HepG2 (cell line): ENCODE results near the gene LTB4R2. TPM values are rescaled to one million over a fixed set of nuclear protein-coding genes. Genes with fewer than 3 reads are reported as not detected.

ENCODE experiments used
- ATAC-seq: fragments of 200-7000 bp; cut with Tn5 transposase; 3 replicates; pipeline ENCODE4 v1.9.1; 2020; ENCODE audit warnings: mild to moderate bottlenecking, moderate library complexity
- BruUV-seq: library from RNA; stranded (reverse); fragments of 400-500 nt; replicated peaks from 2 replicates; lab custom pipeline; 2021; lab: Mats Ljungman, UMichigan
- CTCF ChIA-PET: fragments of 300-600 bp; formaldehyde crosslinking; extraction: SDS; loops from one replicate; lab custom pipeline; 2021; ENCODE audit warnings: low total read pairs, inconsistent platforms, low intra/inter-chr PET ratio; lab: Yijun Ruan, JAX
- POLR2A ChIA-PET: fragments of 350-600 bp; sonication (Branson Sonifier 250); formaldehyde crosslinking; loops from one replicate; lab custom pipeline; 2020; ENCODE audit warnings: antibody characterized with exemption, inconsistent platforms; lab: Yijun Ruan, JAX
- DNase-seq: peaks from one replicate; pipeline ENCODE4 v3.0.0-alpha.2; 2015; ENCODE audit warnings: low spot score
- FAIRE-seq: peaks from 3 replicates; lab custom pipeline; 2011; peaks lifted over from hg19 to GRCh38; lab: Jason Lieb, UNC
- H2AFZ ChIP-seq: one replicate; pipeline ENCODE4 v1.6.1; 2011; ENCODE audit warnings: low read length, inconsistent platforms
- H3K27ac ChIP-seq: fragments of 300-600 bp; 3 replicates; pipeline ENCODE4 v1.8.0; 2011; ENCODE audit warnings: mixed run types, mild to moderate bottlenecking, mixed read lengths, low read length, inconsistent platforms; ENCODE audit not compliant: insufficient read depth; ENCODE audit errors: extremely low read length
- H3K27me3 ChIP-seq, 2 experiments: fragments of 200-600 bp in 1 of 2; 2 replicates in 1 of 2; 3 replicates in 1 of 2; pipeline versions ENCODE4 v1.6.0 to v1.8.0; 2011; ENCODE audit warnings: low read length in 2 of 2, mild to moderate bottlenecking in 2 of 2, moderate library complexity in 2 of 2, inconsistent platforms in 1 of 2; ENCODE audit not compliant: insufficient read depth in 2 of 2, control insufficient read depth in 1 of 2
- H3K36me3 ChIP-seq, 2 experiments: fragments of 200-600 bp in 1 of 2; replicated peaks in 1 of 2; 2 replicates in 1 of 2; 3 replicates in 1 of 2; pipeline versions ENCODE4 v1.5.1 to v1.8.0; 2011; ENCODE audit warnings: low read length in 2 of 2, inconsistent platforms in 1 of 2; ENCODE audit not compliant: insufficient read depth in 2 of 2, control insufficient read depth in 1 of 2
- H3K4me1 ChIP-seq: 2 replicates; pipeline ENCODE4 v1.5.1; 2012; ENCODE audit warnings: low read length, inconsistent platforms; ENCODE audit not compliant: insufficient read depth
- H3K4me2 ChIP-seq: 2 replicates; pipeline ENCODE4 v1.6.0; 2011; ENCODE audit warnings: low read depth, low read length, inconsistent platforms
- H3K4me3 ChIP-seq, 3 experiments: fragments of 200-600 bp in 1 of 3; sonication (generic), shearing (Covaris generic) in 1 of 3; replicated peaks in 1 of 3; 2 replicates each; pipeline ENCODE4 v1.5.1; 2011 to 2016; ENCODE audit warnings: low read length in 3 of 3, inconsistent platforms in 2 of 3, low read depth in 2 of 3, mild to moderate bottlenecking in 2 of 3, control low read depth in 1 of 3, mixed read lengths in 1 of 3; ENCODE audit not compliant: insufficient read depth in 1 of 3
- H3K79me2 ChIP-seq: one replicate; pipeline ENCODE4 v1.6.1; 2011; ENCODE audit warnings: low read length, inconsistent platforms; ENCODE audit not compliant: insufficient read depth
- H3K9ac ChIP-seq: 2 replicates; pipeline ENCODE4 v1.6.0; 2011; ENCODE audit warnings: mild to moderate bottlenecking, low read depth, low read length, inconsistent platforms; ENCODE audit not compliant: insufficient read depth
- H3K9me3 ChIP-seq: 2 replicates; pipeline ENCODE4 v1.5.1; 2012; ENCODE audit warnings: mild to moderate bottlenecking, low read length
- H4K20me1 ChIP-seq: 2 replicates; pipeline ENCODE4 v1.6.0; 2011; ENCODE audit warnings: inconsistent platforms, mild to moderate bottlenecking, low read length, moderate library complexity; ENCODE audit not compliant: insufficient read depth
- ATF7 ChIP-seq, 2 experiments: fragments of 450-650 bp in 1 of 2; sonication (generic) in 1 of 2; formaldehyde crosslinking in 1 of 2; IDR thresholded peaks; 2 replicates each; pipeline versions ENCODE4 v1.4.0 to v1.6.1; 2016 to 2020; ENCODE audit warnings: antibody characterized with exemption in 1 of 2, mild to moderate bottlenecking in 1 of 2, missing genetic modification reagents in 1 of 2
- ZNF121 ChIP-seq: sonication (generic); formaldehyde crosslinking; IDR thresholded peaks from 2 replicates; pipeline ENCODE4 v1.5.0; 2020; ENCODE audit warnings: mild to moderate bottlenecking, missing genetic modification reagents
- ZNF441 ChIP-seq: sonication (generic); formaldehyde crosslinking; IDR thresholded peaks from 2 replicates; pipeline ENCODE4 v1.7.0; 2021; ENCODE audit warnings: missing genetic modification reagents, borderline replicate concordance
- ZNF550 ChIP-seq: sonication (generic); formaldehyde crosslinking; IDR thresholded peaks from 2 replicates; pipeline ENCODE4 v1.4.0; 2020; ENCODE audit warnings: mild to moderate bottlenecking, missing genetic modification reagents, borderline replicate concordance
- WGBS: methylation state at CpG from one replicate; pipeline ENCODE4 v1.1.6; 2017; ENCODE audit warnings: low lambda C conversion rate; 5-methylcytosine and 5-hydroxymethylcytosine counted together
- in situ Hi-C: cut with HindIII; loops from 2 replicates; pipeline ENCODE4 v1.10.0; 2017; ENCODE audit warnings: low pct_unique_long_range_greater_than_20kb; ENCODE audit not compliant: extremely low pct_ligation_motif_present
- intact Hi-C: fragments of 100-400 bp; cut with micrococcal nuclease; formaldehyde crosslinking; loops from one replicate; pipeline ENCODE4 v1.10.0; 2022; ENCODE audit not compliant: unreplicated experiment
- polyA plus RNA-seq, 8 experiments: library from polyadenylated mRNA; depleted of rRNA in 3 of 8; stranded (reverse) in 7 of 8; unstranded in 1 of 8; fragments of >200 nt; fragmentation: Illumina TruSeq in 4 of 8; extraction: Trizol in 4 of 8; gene quantifications; 2 replicates each; pipeline versions ENCODE4 v1.2.1 to v1.2.3, GENCODE V29; 2011 to 2016; ENCODE audit warnings: low read depth in 4 of 8, missing spikeins in 1 of 8, mixed read lengths in 1 of 8; ENCODE audit not compliant: insufficient read depth in 1 of 8
- total RNA-seq, 5 experiments: library from RNA; depleted of rRNA; stranded (reverse); fragments of >200 nt; fragmentation: Illumina TruSeq; extraction: Trizol; gene quantifications; 2 replicates each; pipeline ENCODE4 v1.2.3, GENCODE V29; 2016; ENCODE audit warnings: low read depth in 1 of 5
- TF ChIP-seq, protein P1 (sequence below): sonication (generic); formaldehyde crosslinking; IDR thresholded peaks from 2 replicates; pipeline ENCODE4 v1.5.0; 2020; ENCODE audit warnings: missing genetic modification reagents

The LTB4R2 gene
- total and polyA plus RNA-seq, 2 of the 13 experiments (the other 11 are each of a cell fraction or from before 2014, with no cell fraction given), result 3.9 to 6.9 TPM

DNA sequence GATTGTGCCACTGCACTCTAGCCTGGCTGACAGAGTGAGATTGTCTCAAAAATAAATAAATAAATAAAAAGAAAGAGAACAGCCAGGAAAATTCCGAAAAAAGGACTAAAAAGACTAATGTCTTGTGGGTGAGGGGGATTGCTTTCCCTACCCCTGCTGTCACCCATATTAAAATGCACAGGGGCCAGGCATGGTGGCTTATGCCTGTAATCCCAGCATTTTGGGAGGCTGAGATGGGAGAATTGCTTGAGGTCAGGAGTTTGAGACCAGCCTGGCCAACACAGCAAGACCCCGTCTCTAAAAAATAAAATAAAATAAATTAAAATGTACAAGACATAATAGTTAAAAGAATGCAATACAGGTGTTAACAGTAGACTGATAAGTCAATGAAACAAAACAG is 16.4 kb upstream of the LTB4R2 start:
- intact Hi-C loops, result loop anchor here (10.0 kb wide), 1 partner anchor 989 kb away; the partner anchor contains the start of genes BCL2L2 and PPP1R3E
- H3K4me3 ChIP-seq, result no peak overlapping the region
- no peak overlapping the region for H3K4me2 ChIP-seq
- H3K36me3 ChIP-seq, result peaks cover 50 to 69% of the 10 kb centered on the region in 2 experiments
- DNase-seq, result no peak
- no peaks in the 10 kb centered on the region for H3K27me3 ChIP-seq
- 95% methylated on average over 2 of the region's 2 CpGs for WGBS
- no peak for FAIRE-seq
- H3K4me1 ChIP-seq, result peaks cover 33% of the 10 kb centered on the region
- TF ChIP-seq ZNF121 (CRISPR knock-in tag), result peak; percentile 53; the same call in 1 of the 2 replicates
- peak; percentile 51; the same call in 1 of the 2 replicates for TF ChIP-seq ZNF550 (CRISPR knock-in tag)
- TF ChIP-seq ATF7 (IDR thresholded peaks at IDR 0.05), result no peak
- no peak for TF ChIP-seq ATF7 (CRISPR knock-in tag; IDR thresholded peaks at IDR 0.05)
- TF ChIP-seq ZNF441 (CRISPR knock-in tag), result no peak
- TF ChIP-seq, protein P1, sequence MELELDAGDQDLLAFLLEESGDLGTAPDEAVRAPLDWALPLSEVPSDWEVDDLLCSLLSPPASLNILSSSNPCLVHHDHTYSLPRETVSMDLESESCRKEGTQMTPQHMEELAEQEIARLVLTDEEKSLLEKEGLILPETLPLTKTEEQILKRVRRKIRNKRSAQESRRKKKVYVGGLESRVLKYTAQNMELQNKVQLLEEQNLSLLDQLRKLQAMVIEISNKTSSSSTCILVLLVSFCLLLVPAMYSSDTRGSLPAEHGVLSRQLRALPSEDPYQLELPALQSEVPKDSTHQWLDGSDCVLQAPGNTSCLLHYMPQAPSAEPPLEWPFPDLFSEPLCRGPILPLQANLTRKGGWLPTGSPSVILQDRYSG (CRISPR knock-in tag), result no peak
- CTCF ChIA-PET, result no interaction called here
- POLR2A ChIA-PET, result interaction anchor here (1.4 to 24.7 kb wide), 4 partner anchors 15 to 53 kb away, joined by 4 to 850 read pairs (median 25); partner anchors contain the start of genes GMPR2, NEDD8, RABGGTA and TINF2
- no peaks in the 10 kb centered on the region for H4K20me1 ChIP-seq
- no peak for ATAC-seq
- no peak overlapping the region for H2AFZ ChIP-seq
- peaks cover 11% of the 10 kb centered on the region for H3K79me2 ChIP-seq
- no peaks in the 10 kb centered on the region for H3K9me3 ChIP-seq
- no peak overlapping the region for H3K9ac ChIP-seq
- H3K27ac ChIP-seq, result no peak overlapping the region
- no TSS peak for BruUV-seq
- in situ Hi-C loops, result no loop called here
